Activated T-cell treated with anti-CD3 and anti-CD28 coated beads, Interleukin-2, amount 50 U/mL, for 72 hours (primary cell): ENCODE measurements around the gene ZNF727. TPM values are rescaled to one million over a fixed set of nuclear protein-coding genes. Genes with fewer than 3 reads are reported as not detected.
A peak's percentile ranks its signal among the peaks of the same experiment; 100 is the strongest.
"Not testable (repeated sequence)": the region's sequence is repeated elsewhere in the genome, so short reads cannot be mapped to it uniquely, and the experiment has no call there.

ENCODE experiments used
- ATAC-seq, 2 donors: fragments of 150-1000 bp; cut with Tn5 transposase; replicated peaks in 1 of 2; 2 replicates each; pipeline ENCODE4 v1.10.0; 2021; ENCODE audit warnings: moderate library complexity in 2 of 2, mild to moderate bottlenecking in 1 of 2
- DNase-seq, 2 donors: peaks; one replicate each; pipeline ENCODE4 v3.0.0; 2021 to 2022; ENCODE audit warnings: mixed read lengths in 1 of 2
- H3K27ac Mint-ChIP-seq: one replicate; pipeline ENCODE4 v1.8.0; 2022; ENCODE audit warnings: mild to moderate bottlenecking, moderate library complexity, mixed read lengths
- H3K27me3 Mint-ChIP-seq: one replicate; pipeline ENCODE4 v1.8.0; 2022; ENCODE audit warnings: low read depth, mixed read lengths
- H3K36me3 Mint-ChIP-seq, 2 donors: one replicate each; pipeline ENCODE4 v1.8.0; 2022; ENCODE audit warnings: mixed read lengths in 2 of 2, mild to moderate bottlenecking in 1 of 2; ENCODE audit not compliant: insufficient read depth in 2 of 2
- H3K4me1 Mint-ChIP-seq: one replicate; pipeline ENCODE4 v1.8.0; 2022; ENCODE audit warnings: low read depth, mixed read lengths
- H3K4me3 Mint-ChIP-seq, 2 donors: one replicate each; pipeline ENCODE4 v1.8.0; 2022; ENCODE audit warnings: mild to moderate bottlenecking in 2 of 2, mixed read lengths in 2 of 2, moderate library complexity in 2 of 2
- H3K9me3 Mint-ChIP-seq, 2 donors: one replicate each; pipeline ENCODE4 v1.8.0; 2022; ENCODE audit warnings: mixed read lengths in 2 of 2
- total RNA-seq, 2 donors: library from RNA; stranded (reverse); gene quantifications; one replicate each; pipeline ENCODE4 v1.2.3, GENCODE V29; 2022

Gene ZNF727
- under 1 TPM; 0.19 TPM for total RNA-seq

DNA sequence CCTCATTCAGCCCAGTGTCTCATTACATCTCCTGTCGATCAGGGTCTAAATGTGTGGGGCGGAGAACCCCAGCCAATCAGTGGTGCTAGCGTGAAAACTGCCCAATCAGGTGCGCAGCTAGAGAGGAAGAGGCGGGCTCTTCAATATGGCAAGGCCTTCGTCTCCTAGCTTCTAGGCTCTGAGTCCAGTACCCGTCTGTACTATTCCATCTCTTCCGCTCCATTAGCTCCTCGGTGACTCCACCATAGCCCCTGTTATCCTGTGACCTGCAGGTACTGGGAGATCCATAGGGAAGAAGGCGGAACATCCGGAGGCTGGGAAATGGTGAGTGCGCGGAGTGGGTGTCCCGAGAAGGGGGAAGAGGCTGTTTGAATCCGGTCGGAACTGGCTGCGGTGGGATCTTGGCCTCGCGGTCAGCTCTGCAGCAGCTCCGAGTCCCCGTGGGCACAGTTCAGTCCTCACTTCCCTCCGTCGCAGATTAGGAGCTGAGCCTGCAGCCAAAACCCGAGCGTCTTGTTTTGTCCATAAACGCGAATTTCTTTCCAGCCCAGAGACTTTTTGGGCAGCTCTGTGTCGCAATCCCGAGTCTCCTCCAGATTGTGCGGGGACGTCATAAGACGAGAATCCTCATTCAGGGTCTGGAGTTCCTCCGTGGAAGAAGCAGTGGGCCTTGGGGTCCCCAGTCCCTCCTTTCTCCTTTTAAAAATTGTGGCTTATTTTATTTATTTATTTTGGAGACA is at the start of gene ZNF727:
Gene ZNF727, plus strand, starts transcription at position 134 of the 740 bp plus-strand sequence. Its CDS starts 188 bp downstream, at position 322.
- peak within 1 kb of the TSS; percentile 39 to 40 for H3K4me3 Mint-ChIP-seq
- H3K27me3 Mint-ChIP-seq: no peaks in the 10 kb centered on the region
- DNase-seq (no peak), ATAC-seq (no peak)
- H3K9me3 Mint-ChIP-seq: peaks cover 6 to 15% of the 10 kb centered on the region in 2 donors
- no peaks in the 10 kb centered on the region for H3K4me1 Mint-ChIP-seq
- H3K27ac Mint-ChIP-seq: no peak within 1 kb of the TSS
- H3K36me3 Mint-ChIP-seq: peaks cover 5 to 17% of the 10 kb centered on the region in 2 donors

DNA sequence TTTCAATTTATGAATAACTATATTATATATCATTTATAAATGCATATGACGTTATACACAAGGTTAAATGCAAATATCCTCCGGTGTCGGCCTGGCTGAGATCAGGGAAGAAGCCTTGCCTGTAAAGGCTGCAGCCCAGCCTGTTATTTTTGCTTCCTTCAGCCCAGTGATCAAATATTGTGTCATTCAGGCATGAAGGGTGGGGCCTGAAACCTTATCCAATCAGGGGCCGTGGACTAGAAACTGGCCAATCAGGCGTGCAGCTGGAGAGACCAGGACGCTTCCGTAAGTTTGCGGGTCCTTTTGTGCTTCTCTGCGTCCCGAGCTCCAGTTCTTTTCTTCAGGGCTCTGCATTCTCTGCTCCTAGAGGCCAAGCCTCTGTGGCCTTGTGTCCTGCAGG is 46.7 kb upstream of the ZNF727 start, which contains the start of gene ZNF722:
Gene ZNF722, plus strand, starts transcription at position 301 of the 400 bp plus-strand sequence. CDS start 113 bp downstream, outside the sequence.
- Mint-ChIP-seq H3K27ac (no peak within 1 kb of the TSS), H3K36me3 (peaks cover 3 to 6% of the 10 kb centered on the region in 2 donors), H3K4me3 (no peak within 1 kb of the TSS), H3K9me3 (peaks cover 3 to 5% of the 10 kb centered on the region in 2 donors), H3K4me1 (no peaks in the 10 kb centered on the region), H3K27me3 (no peaks in the 10 kb centered on the region)
- DNase-seq (no peak), ATAC-seq (no peak)

- peaks cover 17 to 22% of the 10 kb centered on the region in 2 donors for H3K36me3 Mint-ChIP-seq
- H3K27ac Mint-ChIP-seq, H3K27me3 Mint-ChIP-seq, ATAC-seq, H3K4me3 Mint-ChIP-seq, DNase-seq, H3K4me1 Mint-ChIP-seq: not testable (repeated sequence)
- H3K9me3 Mint-ChIP-seq: peaks cover 21 to 24% of the 10 kb centered on the region in 2 donors
Observed at GRCh38 chr7:64015496-64015895, 29.7 kb upstream of the ZNF727 start.

GRCh38 chr7:64035388-64035787 is 9.8 kb upstream of the ZNF727 start:
- Mint-ChIP-seq H3K27ac (no peak overlapping the region), H3K4me3 (no peak overlapping the region), H3K9me3 (peaks cover 10 to 24% of the 10 kb centered on the region in 2 donors), H3K4me1 (no peaks in the 10 kb centered on the region), H3K36me3 (peaks cover 8 to 25% of the 10 kb centered on the region in 2 donors), H3K27me3 (no peaks in the 10 kb centered on the region)
- no peak for DNase-seq
- no peak for ATAC-seq

DNA sequence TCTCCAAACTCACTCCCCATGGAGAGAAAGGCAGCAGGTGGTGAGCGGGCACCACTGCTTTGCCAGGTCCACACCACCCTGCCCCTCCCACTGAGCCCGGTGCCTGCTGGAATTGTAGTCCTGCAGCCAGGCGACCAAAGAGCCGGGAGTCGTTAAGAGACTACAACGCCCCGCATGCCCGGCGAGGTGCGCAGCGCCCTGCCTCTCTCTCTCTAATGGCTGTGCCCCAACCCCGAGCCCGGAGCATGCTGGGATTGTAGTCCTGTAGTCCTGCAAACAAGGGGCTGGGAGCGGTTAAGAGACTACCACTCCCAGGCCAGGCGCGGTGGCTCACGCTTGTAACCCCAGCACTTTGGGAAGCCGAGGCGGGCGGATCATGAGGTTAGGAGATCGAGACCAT is 8.1 kb upstream of the ZNF727 start:
- Mint-ChIP-seq H3K27ac (no peak overlapping the region), H3K4me3 (no peak overlapping the region), H3K9me3 (peaks cover 10 to 18% of the 10 kb centered on the region in 2 donors), H3K27me3 (no peaks in the 10 kb centered on the region), H3K36me3 (peaks cover 8 to 22% of the 10 kb centered on the region in 2 donors), H3K4me1 (no peaks in the 10 kb centered on the region)
- DNase-seq: no peak
- ATAC-seq: no peak

- H3K4me1 Mint-ChIP-seq: no peaks in the 10 kb centered on the region
- no peak overlapping the region for H3K4me3 Mint-ChIP-seq
- H3K36me3 Mint-ChIP-seq: peaks cover 5 to 17% of the 10 kb centered on the region in 2 donors
- no peak overlapping the region for H3K27ac Mint-ChIP-seq
- no peak for DNase-seq
- H3K27me3 Mint-ChIP-seq: no peaks in the 10 kb centered on the region
- no peak for ATAC-seq
- H3K9me3 Mint-ChIP-seq: peaks cover 6 to 15% of the 10 kb centered on the region in 2 donors
Observed at GRCh38 chr7:64046041-64046389, 781 bp downstream of the ZNF727 start.

DNA sequence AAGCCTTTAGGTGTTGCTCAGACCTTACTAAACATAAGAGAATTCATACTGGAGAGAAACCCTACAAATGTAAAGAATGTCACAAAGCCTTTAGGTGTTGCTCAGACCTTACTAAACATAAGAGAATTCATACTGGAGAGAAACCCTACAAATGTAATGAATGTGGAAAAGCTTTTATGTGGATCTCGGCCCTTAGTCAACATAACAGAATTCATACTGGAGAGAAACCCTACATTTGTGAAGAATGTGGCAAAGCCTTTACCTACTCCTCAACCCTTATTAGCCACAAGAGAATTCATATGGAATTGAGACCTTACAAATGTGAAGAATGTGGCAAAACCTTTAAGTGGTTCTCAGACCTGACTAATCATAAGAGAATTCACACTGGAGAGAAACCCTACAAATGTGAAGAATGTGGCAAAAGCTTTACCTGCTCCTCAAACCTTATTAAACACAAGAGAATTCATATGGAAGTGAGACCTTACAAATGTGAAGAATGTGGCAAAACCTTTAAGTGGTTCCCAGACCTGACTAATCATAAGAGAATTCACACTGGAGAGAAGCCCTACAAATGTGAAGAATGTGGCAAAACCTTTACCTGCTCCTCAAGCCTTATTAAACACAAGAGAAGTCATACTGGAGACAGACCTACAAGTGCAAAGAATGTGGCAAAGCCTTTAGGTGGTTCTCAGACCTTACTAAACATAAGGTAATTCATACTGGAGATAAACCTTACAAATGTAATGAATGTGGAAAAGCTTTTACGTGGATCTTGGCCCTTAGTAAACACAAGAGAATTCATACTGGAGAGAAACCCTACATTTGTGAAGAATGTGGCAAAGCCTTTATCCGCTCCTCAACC is 32.8 kb downstream of the ZNF727 start:
- ATAC-seq, H3K27me3 Mint-ChIP-seq, H3K27ac Mint-ChIP-seq, H3K4me1 Mint-ChIP-seq, H3K4me3 Mint-ChIP-seq, DNase-seq: not testable (repeated sequence)
- peaks cover 34 to 49% of the 10 kb centered on the region in 2 donors for H3K36me3 Mint-ChIP-seq
- peaks cover 31 to 43% of the 10 kb centered on the region in 2 donors for H3K9me3 Mint-ChIP-seq

- ATAC-seq (no peak), DNase-seq (no peak)
- H3K27me3 Mint-ChIP-seq: no peaks in the 10 kb centered on the region
- H3K9me3 Mint-ChIP-seq: peaks cover 31 to 43% of the 10 kb centered on the region in 2 donors
- H3K4me3 Mint-ChIP-seq: no peak overlapping the region
- no peaks in the 10 kb centered on the region for H3K4me1 Mint-ChIP-seq
- no peak overlapping the region for H3K27ac Mint-ChIP-seq
- peaks cover 36 to 46% of the 10 kb centered on the region in 2 donors for H3K36me3 Mint-ChIP-seq
Observed at GRCh38 chr7:64078699-64078994, 33.4 kb downstream of the ZNF727 start.

- ATAC-seq (no peak), DNase-seq (no peak)
- peaks cover 7 to 9% of the 10 kb centered on the region in 2 donors for H3K9me3 Mint-ChIP-seq
Observed at GRCh38 chr7:64087501-64087900, 42.3 kb downstream of the ZNF727 start.

GRCh38 chr7:64088863-64089262 is 43.6 kb downstream of the ZNF727 start:
- not testable (repeated sequence) for H3K4me3 Mint-ChIP-seq, H3K4me1 Mint-ChIP-seq, H3K27me3 Mint-ChIP-seq, ATAC-seq, DNase-seq, H3K27ac Mint-ChIP-seq
- Mint-ChIP-seq H3K36me3 (peaks cover 11% of the 10 kb centered on the region in 2 donors), H3K9me3 (peaks cover 12 to 16% of the 10 kb centered on the region in 2 donors)

More at GRCh38 chr7:64087501-64087900, 42.3 kb downstream of the ZNF727 start:
- Mint-ChIP-seq H3K27me3 (no peaks in the 10 kb centered on the region), H3K4me3 (no peak overlapping the region), H3K4me1 (no peaks in the 10 kb centered on the region), H3K36me3 (peaks cover 8 to 10% of the 10 kb centered on the region in 2 donors), H3K27ac (no peak overlapping the region)

Other genes starting within 250 kb of the ZNF727 start
- not detected for gene ZNF722, start 46.6 kb upstream of the ZNF727 start, total RNA-seq
- gene ZNF735, start 161.8 kb downstream of the ZNF727 start, total RNA-seq: not detected
- gene ZNF679, start 183.0 kb downstream of the ZNF727 start, total RNA-seq: not detected